ENCODE measurements around the gene ADORA2B. TPM values are rescaled to one million over a fixed set of nuclear protein-coding genes. Genes with fewer than 3 reads are reported as not detected.

ADORA2B gene
- polyA plus RNA-seq, 3 donors, result 1.0 to 7.0 (median 4.5) TPM

DNA sequence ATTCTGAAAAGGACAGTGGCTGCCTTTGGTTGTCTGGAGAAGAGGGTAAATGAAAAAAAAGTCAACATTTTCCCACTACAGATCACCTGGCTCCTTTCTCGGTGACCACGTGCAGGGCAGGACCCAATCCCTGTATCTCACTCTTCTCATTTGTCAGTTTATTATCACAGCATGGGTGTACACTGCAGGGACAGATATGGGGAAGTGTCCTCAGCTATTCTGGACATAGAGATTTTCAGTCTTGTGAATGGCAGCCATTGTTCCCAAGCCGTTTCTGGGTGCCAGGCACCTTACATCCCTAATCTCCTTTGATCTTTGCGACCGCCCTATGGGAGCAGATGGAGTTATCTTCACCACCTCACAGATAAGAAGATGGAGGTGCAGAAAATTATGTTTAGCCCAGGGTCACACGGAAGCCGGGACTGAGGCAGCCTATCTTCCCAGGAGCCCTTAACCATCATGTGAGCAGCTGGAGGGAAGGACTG, 7.2 kb downstream of the ADORA2B start:
- DNase-seq (ENCODE audit: low read depth in 3 of 3, low spot score in 2 of 3), result no peak

DNA sequence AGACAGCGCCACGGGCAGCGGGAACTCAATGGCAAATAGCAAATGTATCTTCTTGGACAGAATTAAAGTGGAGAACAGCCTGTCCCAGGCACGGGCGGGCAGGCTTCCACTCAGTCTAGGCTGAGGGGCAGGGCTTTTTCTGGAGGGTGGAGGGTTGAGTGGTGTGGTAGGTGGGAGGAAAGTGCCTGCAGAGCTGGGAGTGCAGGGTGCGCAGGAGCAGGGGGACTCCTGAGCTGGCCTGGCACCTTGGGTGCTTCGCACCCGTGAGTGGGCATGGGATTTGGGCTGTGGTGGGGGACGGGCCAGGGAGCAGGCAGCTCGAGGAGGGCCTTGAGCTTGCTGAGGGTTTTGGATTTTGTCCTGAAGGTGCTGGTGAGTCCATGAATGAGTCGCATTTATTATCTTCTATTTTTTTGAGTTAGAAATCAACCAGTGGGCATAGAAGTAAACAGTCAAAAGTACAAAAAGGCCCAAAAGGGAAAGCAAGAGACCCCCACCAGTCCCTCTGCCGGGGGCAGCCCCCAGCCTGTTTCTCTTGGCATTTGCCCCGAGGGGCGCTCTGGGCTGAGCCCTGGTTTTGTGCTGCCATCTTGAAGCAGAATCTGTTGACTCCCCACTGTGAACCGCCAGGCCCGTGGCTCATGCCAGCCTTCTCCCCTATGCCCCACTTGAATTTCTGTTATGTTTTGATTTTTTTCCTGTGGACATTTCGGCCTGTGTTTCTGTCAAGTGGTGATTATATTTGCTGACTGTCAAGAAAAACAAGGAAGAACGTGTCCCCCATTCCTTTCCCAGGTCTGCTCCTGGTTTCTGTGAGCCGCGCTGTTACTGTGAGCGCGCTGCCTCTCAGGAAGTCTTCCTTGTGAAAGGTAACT, 8.2 kb downstream of the ADORA2B start:
- no peak for DNase-seq (ENCODE audit: low read depth in 3 of 3, low spot score in 2 of 3)

DNA sequence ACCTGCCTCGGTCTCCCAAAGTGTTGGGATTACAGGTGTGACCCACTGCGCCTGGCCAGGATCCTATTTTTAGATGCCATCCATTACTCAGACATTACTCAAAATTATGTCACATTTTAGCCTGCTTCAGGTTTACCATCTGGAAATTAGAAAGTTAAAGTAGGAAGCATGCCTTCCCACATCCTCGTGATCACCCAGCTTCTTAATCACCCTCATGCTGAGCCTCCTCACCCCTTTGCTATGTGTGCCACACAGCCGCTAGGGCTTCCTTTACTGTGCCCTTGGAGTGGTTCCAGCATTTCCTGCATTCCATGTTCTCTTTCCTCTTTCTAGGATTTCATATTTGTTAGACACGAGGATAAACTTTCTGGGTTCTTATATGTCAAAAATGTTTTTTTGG, 9.3 kb downstream of the ADORA2B start:
- DNase-seq (ENCODE audit: low read depth in 3 of 3, low spot score in 2 of 3), result no peak

DNA sequence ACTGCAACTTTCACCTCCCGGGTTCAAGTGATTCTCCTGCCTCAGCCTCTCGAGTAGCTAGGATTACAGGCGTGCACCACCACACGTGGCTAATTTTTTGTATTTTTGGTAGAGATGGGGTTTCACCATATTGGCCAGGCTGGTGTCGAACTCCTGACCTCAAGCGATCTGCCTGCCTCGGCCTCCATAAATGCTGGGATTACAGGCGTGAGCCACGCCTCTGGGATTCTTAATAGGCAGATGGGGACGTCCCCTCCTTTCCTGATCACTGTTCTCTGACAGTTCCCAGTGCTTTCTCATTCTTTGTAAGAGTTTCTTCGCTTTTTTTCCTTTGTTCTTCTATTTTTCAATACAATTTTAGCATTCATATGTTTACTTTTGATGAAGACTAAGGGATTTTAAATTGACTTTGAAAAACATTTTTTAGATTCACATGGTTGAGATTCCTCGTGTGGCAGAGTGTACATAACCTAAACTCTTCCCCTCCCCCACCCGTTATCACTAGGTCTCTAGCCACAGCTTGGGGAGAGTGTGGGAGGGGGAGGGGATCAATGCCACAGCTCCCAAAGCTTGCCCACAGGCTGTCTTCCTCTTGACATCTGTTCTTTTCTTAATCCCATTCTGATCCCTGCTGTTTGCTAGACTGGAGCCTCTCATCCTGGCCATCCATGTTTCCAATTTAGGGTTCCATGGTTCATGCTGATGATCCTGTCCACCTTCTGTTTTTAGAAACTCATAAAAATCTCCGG, 11.0 kb downstream of the ADORA2B start:
- DNase-seq (ENCODE audit: low read depth in 3 of 3, low spot score in 2 of 3), result no peak

DNA sequence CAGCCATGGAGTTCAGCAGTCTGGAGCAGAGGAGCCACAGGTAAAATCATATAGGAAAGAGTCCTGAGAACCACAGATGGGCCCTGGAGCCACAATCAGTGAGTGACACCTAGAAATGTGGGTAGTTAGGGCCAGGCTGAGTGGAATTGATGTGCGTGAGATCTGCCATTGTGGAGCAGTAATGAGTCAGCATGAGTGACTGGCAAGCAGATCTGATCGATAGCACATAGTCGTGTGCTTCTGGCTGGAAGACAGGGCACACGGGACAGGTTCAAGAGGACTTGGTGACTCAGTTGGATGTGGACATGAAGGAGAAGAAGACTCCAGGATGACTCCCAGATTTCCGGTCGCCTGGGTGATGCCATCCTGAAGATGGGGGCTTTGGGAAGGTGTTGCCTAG, 12.3 kb downstream of the ADORA2B start:
- DNase-seq (ENCODE audit: low read depth in 3 of 3, low spot score in 2 of 3), result no peak

DNA sequence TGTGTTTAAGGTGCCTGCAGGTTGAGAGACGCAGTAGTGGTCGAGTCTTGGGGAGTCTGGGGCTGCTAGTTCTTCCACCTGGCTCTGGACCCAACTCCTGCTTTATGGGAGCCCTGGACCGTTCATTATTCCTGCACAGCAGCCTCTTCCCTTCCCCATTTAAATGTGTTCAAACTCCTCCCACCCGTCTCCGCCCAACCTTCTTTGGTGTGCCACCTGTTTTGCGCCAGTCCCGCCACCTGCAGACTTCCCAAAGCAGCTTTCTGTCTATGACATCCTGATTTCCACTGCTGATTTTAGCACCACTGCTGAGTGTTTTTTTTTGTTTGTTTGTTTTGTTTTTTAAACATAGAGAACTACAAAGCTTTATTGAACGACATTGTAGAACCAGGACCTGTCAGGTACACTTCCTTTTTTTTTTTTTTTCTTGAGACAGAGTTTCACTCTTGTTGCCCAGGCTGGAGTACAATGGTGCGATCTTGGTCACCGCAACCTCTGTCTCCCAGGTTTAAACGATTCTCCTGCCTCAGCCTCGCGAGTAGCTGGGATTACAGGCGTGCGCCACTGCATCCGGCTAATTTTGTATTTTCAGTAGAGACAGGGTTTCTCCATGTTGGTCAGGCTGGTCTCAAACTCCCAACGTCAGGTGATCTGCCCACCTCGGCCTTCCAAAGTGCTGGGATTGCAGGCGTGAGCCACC, 12.8 kb downstream of the ADORA2B start:
- no peak for DNase-seq (ENCODE audit: low read depth in 3 of 3, low spot score in 2 of 3)

DNA sequence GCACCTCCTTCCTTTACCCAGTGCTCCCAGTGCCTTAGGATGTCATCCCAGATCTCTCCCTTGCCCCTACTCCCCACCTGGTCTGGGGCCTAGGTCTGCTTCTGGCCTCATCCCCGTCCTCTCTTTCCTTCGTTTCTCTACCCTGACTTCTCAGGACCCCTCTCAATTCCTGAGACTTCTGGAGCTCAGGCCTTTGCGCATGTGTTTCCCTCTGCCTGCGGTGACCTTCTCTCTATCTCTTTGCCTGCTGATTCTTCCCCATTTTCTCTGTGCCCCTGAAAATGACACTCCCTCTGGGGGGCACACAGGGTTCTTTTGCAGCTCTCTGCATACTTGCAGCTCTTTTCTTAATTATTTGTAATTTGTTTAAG, 13.5 kb downstream of the ADORA2B start:
- DNase-seq (ENCODE audit: low read depth in 3 of 3, low spot score in 2 of 3), result no peak

DNA sequence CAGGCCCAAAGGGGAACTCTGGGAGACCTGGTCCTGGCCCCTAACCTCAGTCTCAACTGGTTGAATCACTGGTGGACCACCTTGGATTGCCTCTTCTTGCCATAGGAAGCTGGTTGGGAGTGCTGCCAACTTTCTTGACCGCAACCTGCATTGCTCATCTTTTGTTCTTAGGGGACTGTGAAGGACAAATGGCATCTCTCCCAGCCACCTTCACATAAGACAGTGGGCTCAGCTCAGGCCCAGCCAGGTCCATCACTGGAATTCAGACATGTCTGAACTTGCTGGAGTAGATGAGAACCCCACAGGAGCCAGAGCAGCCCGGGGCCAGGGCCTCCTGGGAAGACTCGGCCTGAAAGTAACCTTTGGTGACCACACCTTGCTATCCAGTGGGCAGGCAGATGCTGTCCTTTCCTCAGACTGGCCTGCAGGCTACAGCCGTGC, 18.8 kb downstream of the ADORA2B start:
- DNase-seq (ENCODE audit: low read depth in 3 of 3, low spot score in 2 of 3), result no peak

DNA sequence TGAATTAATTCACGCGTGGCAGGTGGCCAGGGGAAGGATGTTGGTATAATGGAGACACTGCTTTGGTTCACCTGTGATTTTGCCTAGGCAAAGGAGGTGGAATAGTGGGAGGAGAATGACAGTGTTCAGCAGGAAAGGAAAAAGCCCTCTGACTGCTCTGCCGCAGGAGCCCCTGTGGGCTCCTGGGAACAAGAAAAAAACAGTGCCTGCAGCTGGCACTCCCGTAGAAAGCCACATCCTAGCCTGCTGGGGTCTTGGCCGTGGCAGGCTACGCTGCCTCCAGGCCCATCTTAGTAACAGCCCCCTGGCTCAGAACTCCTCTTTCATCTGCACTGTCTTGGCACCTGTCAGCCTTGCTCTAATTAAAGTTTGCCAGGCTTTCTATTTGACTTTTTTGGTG, 20.6 kb downstream of the ADORA2B start:
- DNase-seq (ENCODE audit: low read depth in 3 of 3, low spot score in 2 of 3), result no peak

DNA sequence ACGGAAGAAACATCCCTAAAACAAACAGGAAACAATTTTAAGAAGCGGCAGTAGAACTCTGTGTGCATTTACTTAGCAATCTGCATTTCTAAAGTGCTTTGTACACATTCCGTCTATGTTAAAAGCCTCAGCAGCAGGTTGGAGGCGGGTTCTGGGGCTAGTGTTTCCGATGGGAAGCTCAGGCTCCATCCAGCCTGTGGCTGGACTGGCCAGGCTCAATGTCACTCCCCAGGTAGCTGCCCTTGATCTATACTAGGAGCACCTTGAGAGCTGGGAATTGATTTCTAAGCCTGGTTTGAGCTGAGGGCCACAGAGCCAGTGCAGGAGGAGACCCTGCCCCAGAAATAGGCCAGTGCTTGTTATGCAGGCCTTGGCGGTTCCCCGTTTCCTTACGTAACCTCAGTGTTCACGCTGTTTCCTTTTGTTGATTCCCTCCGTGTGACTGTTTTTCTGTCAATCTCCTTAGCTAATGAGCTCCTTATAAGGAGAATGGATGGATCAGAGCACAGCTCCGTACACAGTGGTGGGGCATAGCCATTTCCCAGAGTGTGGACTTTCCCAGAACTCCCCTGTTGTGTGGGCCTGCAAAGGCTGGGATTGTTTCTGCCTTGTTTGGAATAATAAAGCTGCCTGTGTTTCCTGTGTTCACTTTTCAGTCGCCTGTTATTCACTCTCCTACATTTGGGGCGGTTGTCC, 21.4 kb downstream of the ADORA2B start:
- DNase-seq (ENCODE audit: low read depth in 3 of 3, low spot score in 2 of 3), result no peak

DNA sequence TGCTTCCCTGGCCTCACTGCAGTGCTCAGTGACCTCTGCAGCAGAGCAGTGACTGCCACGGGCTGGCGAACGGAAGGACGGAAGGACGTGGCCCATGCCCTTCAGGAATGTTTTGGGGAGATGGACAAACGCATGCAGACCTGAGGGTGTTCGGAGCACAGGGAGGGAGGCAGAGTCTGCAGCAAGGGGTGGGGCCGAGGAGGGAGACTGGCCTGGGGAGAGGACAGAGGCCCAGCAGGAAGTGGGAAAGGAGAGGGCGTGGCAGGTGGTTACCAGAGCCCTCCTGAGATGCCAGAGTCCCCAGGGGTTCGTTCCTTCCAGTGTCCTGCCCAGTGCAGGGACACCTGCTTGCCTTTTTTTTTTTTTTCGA, 21.9 kb downstream of the ADORA2B start:
- DNase-seq (ENCODE audit: low read depth in 3 of 3, low spot score in 2 of 3), result no peak

DNA sequence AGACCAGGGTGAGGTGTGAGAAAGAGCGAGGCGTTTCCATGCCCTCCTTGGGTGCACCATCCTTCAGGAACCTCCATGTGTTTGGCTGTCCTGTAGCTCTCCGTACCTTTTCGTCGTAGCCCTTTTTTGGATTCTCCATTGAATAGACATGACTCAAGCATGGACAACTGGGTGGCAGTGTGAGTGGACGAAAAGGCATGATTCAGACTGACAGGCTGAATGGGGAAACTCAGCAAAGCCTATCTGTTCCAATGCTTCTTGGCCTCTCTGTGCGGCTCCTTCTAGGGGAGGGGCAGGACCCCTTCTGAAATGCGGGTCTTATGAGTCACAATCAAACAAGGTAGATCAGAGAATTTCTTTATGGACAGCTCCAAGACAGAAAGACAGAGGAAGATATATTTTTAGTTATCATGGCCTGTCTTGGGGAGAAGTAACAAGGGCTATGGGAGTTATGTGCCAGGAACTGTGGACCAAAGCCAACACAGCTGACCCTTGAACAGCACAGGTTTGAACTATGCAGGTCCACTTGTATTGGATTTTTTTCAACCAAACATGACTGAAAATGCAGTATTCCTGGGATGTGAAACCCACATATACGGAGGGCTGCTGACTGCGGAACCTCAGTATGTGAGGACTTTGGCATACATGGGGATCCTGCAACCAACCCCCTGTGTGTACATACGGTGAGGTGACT, 22.9 kb downstream of the ADORA2B start:
- DNase-seq (ENCODE audit: low read depth in 3 of 3, low spot score in 2 of 3), result no peak

DNA sequence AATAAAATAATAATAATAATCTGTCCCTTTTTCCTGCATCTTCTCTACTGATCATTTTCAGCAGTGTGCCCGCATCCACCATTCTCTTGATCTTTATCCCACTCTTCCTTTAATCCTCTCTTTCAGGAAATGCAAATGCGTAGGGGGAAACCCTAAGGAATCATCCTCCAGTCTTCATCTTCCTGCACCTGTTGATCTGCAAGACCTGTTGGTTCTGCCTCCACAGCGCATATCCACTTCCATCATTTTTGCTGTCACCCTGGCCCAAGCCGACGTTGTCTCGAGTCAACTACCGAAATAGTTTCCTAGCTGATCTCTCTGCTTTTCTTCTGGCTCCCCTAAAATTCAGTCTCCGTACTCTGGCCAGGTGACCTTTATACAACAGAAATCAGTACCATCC, 24.5 kb downstream of the ADORA2B start:
- DNase-seq (ENCODE audit: low read depth in 3 of 3, low spot score in 2 of 3), result no peak

DNA sequence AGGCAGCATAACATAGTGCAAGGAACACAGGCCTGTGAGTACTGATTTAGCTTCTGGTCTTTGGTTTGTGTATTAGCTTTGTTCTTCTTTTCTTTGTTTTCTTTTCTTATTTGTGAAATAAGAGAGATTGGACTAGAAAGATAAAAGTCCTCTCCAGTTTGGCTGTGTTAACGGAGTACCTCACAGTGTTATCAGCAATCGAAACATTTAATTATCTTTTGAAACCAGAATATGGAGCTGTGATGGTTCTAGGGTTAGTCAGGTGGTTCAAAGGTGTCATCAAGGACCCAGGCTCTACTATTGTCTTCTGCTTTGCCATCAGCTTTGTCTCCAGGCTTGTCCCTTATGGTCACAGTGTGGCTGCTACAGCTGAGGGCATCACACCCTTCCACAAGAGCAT, 25.6 kb downstream of the ADORA2B start:
- no peak for DNase-seq (ENCODE audit: low read depth in 3 of 3, low spot score in 2 of 3)

DNA sequence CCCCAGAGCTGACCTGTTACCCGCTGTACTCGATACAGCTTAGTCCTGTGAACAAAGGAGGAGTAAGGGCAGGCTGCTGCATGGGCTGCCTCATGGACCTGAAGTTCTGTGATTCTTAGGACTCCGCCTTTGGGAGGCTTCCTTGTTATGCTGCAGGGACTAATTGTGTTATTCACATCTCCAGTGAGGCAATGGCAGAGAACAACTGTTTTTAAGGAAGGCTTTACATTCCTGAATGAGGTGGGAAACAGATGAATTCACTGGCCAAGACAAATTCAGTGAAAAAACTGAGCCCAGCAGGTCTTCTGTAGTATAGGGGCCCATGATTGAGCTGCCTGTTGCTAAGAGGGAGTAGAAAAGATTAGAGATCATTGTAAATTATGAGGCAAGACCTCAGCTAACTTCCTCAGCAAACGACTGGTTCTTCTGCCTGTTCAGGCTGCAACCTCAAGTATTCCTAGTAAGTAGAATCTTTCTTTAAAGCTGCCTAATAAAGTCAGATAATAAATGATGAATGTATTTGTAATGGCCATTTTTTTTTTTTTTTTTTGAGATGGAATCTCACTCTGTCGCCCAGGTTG, 26.3 kb downstream of the ADORA2B start:
- no peak for DNase-seq (ENCODE audit: low read depth in 3 of 3, low spot score in 2 of 3)

DNA sequence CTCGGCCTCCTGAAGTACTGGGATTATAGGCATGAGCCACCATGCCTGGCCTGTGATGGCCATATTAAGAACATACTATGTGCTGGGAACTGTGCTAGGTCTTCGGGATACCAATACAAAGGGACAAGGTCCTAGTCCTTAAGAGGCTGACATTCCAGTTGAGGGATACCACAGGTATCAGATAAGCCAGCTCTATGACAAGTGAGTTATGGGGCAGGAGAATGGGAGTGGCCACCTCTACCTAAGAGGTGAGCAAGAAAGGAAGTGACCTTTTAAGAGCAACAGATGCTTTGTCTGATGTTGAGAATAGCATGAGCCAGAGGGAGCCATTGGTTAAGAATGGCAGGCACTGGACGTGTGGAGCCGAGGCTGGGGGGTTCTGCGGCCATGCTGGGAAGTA, 27.0 kb downstream of the ADORA2B start:
- no peak for DNase-seq (ENCODE audit: low read depth in 3 of 3, low spot score in 2 of 3)

DNA sequence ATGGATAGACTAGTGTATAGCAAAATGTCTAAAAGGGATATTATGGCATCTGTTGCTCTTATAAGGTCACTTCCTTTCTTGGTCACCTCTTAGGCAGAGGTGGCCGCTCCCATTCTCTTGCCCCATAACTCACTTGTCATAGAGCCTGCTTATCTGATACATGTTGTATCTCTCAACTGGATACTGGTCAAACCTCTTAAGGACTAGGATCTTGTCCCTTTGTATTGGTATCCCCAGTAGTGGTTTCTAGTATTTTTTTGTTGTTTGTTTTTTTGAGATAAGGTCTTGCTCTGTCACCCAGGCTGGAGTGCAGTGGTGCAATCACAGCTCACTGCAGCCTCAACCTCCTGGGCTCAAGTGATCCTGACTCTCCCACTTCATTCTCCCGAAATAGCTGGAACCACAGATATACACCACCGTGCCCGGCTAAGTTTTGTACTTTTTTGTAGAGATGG, 27.6 kb downstream of the ADORA2B start:
- DNase-seq (ENCODE audit: low read depth in 3 of 3, low spot score in 2 of 3), result no peak

DNA sequence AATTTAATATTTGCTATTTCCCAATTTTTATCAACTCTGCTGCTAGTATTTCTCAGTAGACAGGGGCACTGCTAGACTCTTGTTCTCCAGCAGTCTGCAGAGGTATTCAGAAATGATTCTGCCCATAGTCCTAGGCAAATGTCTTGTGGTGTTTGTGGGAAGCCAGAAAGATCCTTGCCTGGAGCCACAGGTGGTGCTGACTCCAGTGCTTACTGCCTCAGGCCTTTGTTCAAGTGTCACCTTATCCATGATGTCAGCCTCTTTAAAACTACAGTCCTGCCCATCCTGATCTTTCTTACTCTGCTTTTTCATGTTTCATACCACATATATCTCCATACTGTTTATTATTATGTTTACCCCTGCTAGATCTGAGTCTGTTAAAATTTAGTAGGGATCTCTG, 28.1 kb downstream of the ADORA2B start:
- DNase-seq (ENCODE audit: low read depth in 3 of 3, low spot score in 2 of 3), result no peak

DNA sequence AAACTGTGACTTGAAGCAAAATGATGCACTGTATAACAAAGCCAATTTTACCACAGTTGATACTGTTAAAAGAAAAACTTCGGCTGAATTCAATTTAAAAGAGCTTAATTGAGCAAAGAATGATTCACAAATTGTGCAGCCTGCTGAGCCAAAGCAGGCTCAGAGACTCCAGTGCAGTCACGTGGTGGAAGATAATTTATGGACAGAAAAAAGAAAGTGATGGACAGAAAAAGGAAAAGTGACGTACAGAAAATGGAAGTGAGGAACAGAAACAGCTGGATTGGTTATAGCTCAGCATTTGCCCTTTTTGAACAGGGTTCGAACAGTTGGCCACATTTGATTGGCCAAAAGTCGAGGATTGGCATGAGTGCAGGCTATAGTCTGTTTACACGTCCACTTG, 28.9 kb downstream of the ADORA2B start:
- DNase-seq (ENCODE audit: low read depth in 3 of 3, low spot score in 2 of 3), result no peak

DNA sequence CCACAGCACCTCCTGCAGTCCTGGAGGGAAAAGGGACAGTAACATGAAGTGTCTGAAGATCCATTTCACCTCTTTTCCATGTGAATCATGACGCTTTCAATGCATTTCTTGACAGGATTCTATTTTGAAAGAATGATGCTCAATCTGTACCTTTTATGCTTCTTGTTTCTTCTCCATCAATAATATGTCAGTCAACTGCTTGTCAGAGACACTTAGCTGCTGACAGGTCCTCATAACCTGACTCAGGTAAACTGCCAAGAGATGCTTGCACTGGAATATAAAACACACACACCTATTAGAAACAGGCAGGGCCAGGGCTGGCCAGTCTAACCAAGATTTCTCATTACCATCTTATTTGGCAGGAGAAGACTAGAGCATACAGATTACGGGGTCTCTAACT, 33.0 kb downstream of the ADORA2B start:
- no peak for DNase-seq (ENCODE audit: low read depth in 3 of 3, low spot score in 2 of 3)
